H9 (cell line): Measurements from ENCODE around the gene GOLGA8O. TPM values are rescaled to one million over a fixed set of nuclear protein-coding genes. Genes with fewer than 3 reads are reported as not detected.
"Not testable (repeated sequence)": the region's sequence is repeated elsewhere in the genome, so short reads cannot be mapped to it uniquely, and the experiment has no call there.

Source experiments
- DNase-seq: peaks from one replicate; pipeline ENCODE4 v3.0.0-alpha.2; 2017
- H2AFZ ChIP-seq: one replicate; pipeline ENCODE4 v1.6.1; 2013; ENCODE audit warnings: mild to moderate bottlenecking, low read length, control low read depth, moderate library complexity
- H2AK5ac ChIP-seq: 2 replicates; pipeline ENCODE4 v1.6.1; 2013; ENCODE audit warnings: low read length, control low read depth, mixed read lengths; ENCODE audit not compliant: insufficient read length
- H2BK120ac ChIP-seq: one replicate; pipeline ENCODE4 v1.6.1; 2013; ENCODE audit warnings: low read depth, mild to moderate bottlenecking, low read length, control low read depth, inconsistent platforms; ENCODE audit not compliant: poor library complexity, severe bottlenecking
- H2BK12ac ChIP-seq: 2 replicates; pipeline ENCODE4 v1.6.1; 2013; ENCODE audit warnings: low read length, control low read depth, mixed read lengths, low read depth; ENCODE audit not compliant: insufficient read length
- H2BK15ac ChIP-seq: 2 replicates; pipeline ENCODE4 v1.6.1; 2013; ENCODE audit warnings: low read depth, low read length, control low read depth
- H2BK20ac ChIP-seq: one replicate; pipeline ENCODE4 v1.6.1; 2013; ENCODE audit warnings: low read depth, mild to moderate bottlenecking, low read length, control low read depth, inconsistent platforms; ENCODE audit not compliant: poor library complexity, severe bottlenecking
- H2BK5ac ChIP-seq: 2 replicates; pipeline ENCODE4 v1.6.1; 2013; ENCODE audit warnings: low read length, control low read depth, mixed read lengths; ENCODE audit not compliant: insufficient read length
- H3K14ac ChIP-seq: 2 replicates; pipeline ENCODE4 v1.6.1; 2013; ENCODE audit warnings: low read length, control low read depth; ENCODE audit not compliant: insufficient read depth
- H3K18ac ChIP-seq: 2 replicates; pipeline ENCODE4 v1.6.1; 2013; ENCODE audit warnings: low read depth, mild to moderate bottlenecking, mixed read lengths, low read length, control low read depth; ENCODE audit not compliant: insufficient read length
- H3K23ac ChIP-seq: 2 replicates; pipeline ENCODE4 v1.6.1; 2013; ENCODE audit warnings: low read length, control low read depth, mixed read lengths, low read depth; ENCODE audit not compliant: insufficient read length
- H3K23me2 ChIP-seq: 2 replicates; pipeline ENCODE4 v1.6.1; 2013; ENCODE audit warnings: low read depth, mild to moderate bottlenecking, mixed read lengths, low read length, control low read depth; ENCODE audit not compliant: insufficient read length, poor library complexity, severe bottlenecking
- H3K27ac ChIP-seq: 2 replicates; pipeline ENCODE4 v1.5.1; 2013; ENCODE audit warnings: low read length, control low read depth, mixed read lengths, low read depth; ENCODE audit not compliant: insufficient read length
- H3K27me3 ChIP-seq: 2 replicates; pipeline ENCODE4 v1.6.1; 2013; ENCODE audit warnings: low read length, control low read depth, inconsistent platforms; ENCODE audit not compliant: insufficient read depth
- H3K4ac ChIP-seq: 2 replicates; pipeline ENCODE4 v1.6.1; 2013; ENCODE audit warnings: low read depth, mild to moderate bottlenecking, control low read depth, inconsistent platforms, low read length, moderate library complexity
- H3K4me1 ChIP-seq: 2 replicates; pipeline ENCODE4 v1.6.1; 2013; ENCODE audit warnings: low read length, control low read depth, inconsistent platforms; ENCODE audit not compliant: insufficient read depth
- H3K4me2 ChIP-seq: 2 replicates; pipeline ENCODE4 v1.6.1; 2013; ENCODE audit warnings: low read length, control low read depth, mixed read lengths; ENCODE audit not compliant: insufficient read length, insufficient read depth
- H3K56ac ChIP-seq: 2 replicates; pipeline ENCODE4 v1.6.1; 2013; ENCODE audit warnings: low read depth, mild to moderate bottlenecking, mixed read lengths, low read length, control low read depth; ENCODE audit not compliant: insufficient read length
- H3K79me1 ChIP-seq: 2 replicates; pipeline ENCODE4 v1.6.1; 2013; ENCODE audit warnings: low read depth, mild to moderate bottlenecking, moderate library complexity, low read length, control low read depth, inconsistent platforms; ENCODE audit not compliant: insufficient read depth, poor library complexity, severe bottlenecking
- H3K79me2 ChIP-seq: 2 replicates; pipeline ENCODE4 v1.6.1; 2013; ENCODE audit warnings: low read length, control low read depth, inconsistent platforms; ENCODE audit not compliant: insufficient read depth
- H3K9ac ChIP-seq: 2 replicates; pipeline ENCODE4 v1.6.1; 2013; ENCODE audit warnings: low read length, control low read depth, mixed read lengths; ENCODE audit not compliant: insufficient read length; ENCODE audit errors: extremely low read depth
- H3K9me3 ChIP-seq: one replicate; pipeline ENCODE4 v1.6.1; 2013; ENCODE audit warnings: low read depth, low read length, inconsistent platforms; ENCODE audit not compliant: control insufficient read depth
- H3T11ph ChIP-seq: one replicate; pipeline ENCODE4 v1.6.1; 2013; ENCODE audit warnings: mild to moderate bottlenecking, low read length, control low read depth, inconsistent platforms
- H4K20me1 ChIP-seq: one replicate; pipeline ENCODE4 v1.6.1; 2013; ENCODE audit not compliant: control insufficient read depth, insufficient read length, insufficient read depth
- H4K5ac ChIP-seq: 2 replicates; pipeline ENCODE4 v1.6.1; 2013; ENCODE audit warnings: low read depth, mild to moderate bottlenecking, mixed read lengths, low read length, control low read depth; ENCODE audit not compliant: insufficient read length
- H4K8ac ChIP-seq: replicated peaks from 2 replicates; pipeline ENCODE4 v1.6.1; 2013; ENCODE audit warnings: low read length, control low read depth, mixed read lengths, low read depth; ENCODE audit not compliant: insufficient read length
- H4K91ac ChIP-seq: 2 replicates; pipeline ENCODE4 v1.6.1; 2013; ENCODE audit warnings: low read depth, mild to moderate bottlenecking, moderate library complexity, mixed read lengths, low read length, control low read depth; ENCODE audit not compliant: insufficient read length
- H3K27ac Mint-ChIP-seq, 3 experiments: 2 replicates in 2 of 3; 3 replicates in 1 of 3; pipeline ENCODE4 v1.8.0; 2020 to 2021; ENCODE audit warnings: mixed read lengths in 3 of 3, mild to moderate bottlenecking in 1 of 3, moderate library complexity in 1 of 3
- H3K27me3 Mint-ChIP-seq: 2 replicates; pipeline ENCODE4 v1.8.0; 2021; ENCODE audit warnings: low read depth, mild to moderate bottlenecking, moderate library complexity, mixed read lengths
- H3K36me3 Mint-ChIP-seq, 3 experiments: 2 replicates in 2 of 3; 3 replicates in 1 of 3; pipeline ENCODE4 v1.8.0; 2020 to 2021; ENCODE audit warnings: low read depth in 3 of 3, mixed read lengths in 3 of 3; ENCODE audit not compliant: insufficient read depth in 1 of 3
- H3K4me1 Mint-ChIP-seq, 2 experiments: 2 replicates each; pipeline ENCODE4 v1.8.0; 2020; ENCODE audit warnings: mixed read lengths in 2 of 2
- H3K4me3 Mint-ChIP-seq, 2 experiments: 2 replicates in 1 of 2; 3 replicates in 1 of 2; pipeline ENCODE4 v1.8.0; 2020 to 2021; ENCODE audit warnings: mild to moderate bottlenecking in 2 of 2, mixed read lengths in 2 of 2, moderate library complexity in 1 of 2
- H3K9me3 Mint-ChIP-seq, 2 experiments: 2 replicates in 1 of 2; 3 replicates in 1 of 2; pipeline ENCODE4 v1.8.0; 2020; ENCODE audit warnings: mild to moderate bottlenecking in 2 of 2, mixed read lengths in 2 of 2, moderate library complexity in 1 of 2
- WGBS: extraction: QIAGEN DNeasy Blood & Tissue Kit; methylation state at CpG from one replicate; pipeline ENCODE4 v1.1.7; 2013; ENCODE audit warnings: missing lambda C conversion rate, low lambda C conversion rate, mixed read lengths; ENCODE audit not compliant: insufficient read length; ENCODE audit errors: extremely low coverage; 5-methylcytosine and 5-hydroxymethylcytosine counted together
- total RNA-seq: library from RNA; stranded (reverse); gene quantifications from 2 replicates; pipeline ENCODE4 v1.2.1, GENCODE V29; 2021

Gene GOLGA8O
- total RNA-seq, 1 experiment from 2014 or later = not detected

DNA sequence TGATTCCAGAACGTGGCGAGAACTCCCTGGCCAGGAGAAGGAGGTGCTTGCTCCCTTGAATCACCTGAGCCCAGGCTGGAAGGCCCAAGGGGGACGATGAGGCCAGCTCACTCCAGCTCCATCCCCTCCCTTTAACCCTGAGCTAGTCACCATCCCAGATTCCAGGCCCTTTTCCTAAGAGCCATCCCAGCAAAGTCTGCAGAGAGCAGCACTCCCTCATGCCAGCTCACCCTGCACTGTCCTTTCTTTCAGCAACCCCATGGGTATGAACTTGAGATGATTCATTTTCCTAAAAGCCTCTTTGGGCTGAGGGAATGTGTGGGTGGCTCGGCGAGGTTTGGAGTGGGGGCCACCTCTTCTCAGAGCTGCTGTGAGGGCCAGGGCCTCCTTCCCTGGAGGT lies 26.2 kb upstream of the GOLGA8O start:
- H3K56ac ChIP-seq, H3K4me1 Mint-ChIP-seq, H4K20me1 ChIP-seq, H2BK20ac ChIP-seq, H3K27ac Mint-ChIP-seq, H2AK5ac ChIP-seq, H2BK120ac ChIP-seq, H3K4me2 ChIP-seq, H3K79me2 ChIP-seq, H2BK5ac ChIP-seq, H3K4me1 ChIP-seq, H3K9ac ChIP-seq, H4K8ac ChIP-seq, DNase-seq, H3K23me2 ChIP-seq, H3K36me3 Mint-ChIP-seq, H3K27me3 Mint-ChIP-seq, H2BK15ac ChIP-seq, H3K9me3 ChIP-seq, H4K91ac ChIP-seq, H4K5ac ChIP-seq, H3K14ac ChIP-seq, H3K27ac ChIP-seq, H2BK12ac ChIP-seq, H3K79me1 ChIP-seq, H3K27me3 ChIP-seq, H3K4me3 Mint-ChIP-seq, H3K18ac ChIP-seq, H3T11ph ChIP-seq, H3K23ac ChIP-seq, H2AFZ ChIP-seq, H3K9me3 Mint-ChIP-seq, H3K4ac ChIP-seq: not testable (repeated sequence)
- no CpG with 5 or more reads among the region's 5 CpGs for WGBS

DNA sequence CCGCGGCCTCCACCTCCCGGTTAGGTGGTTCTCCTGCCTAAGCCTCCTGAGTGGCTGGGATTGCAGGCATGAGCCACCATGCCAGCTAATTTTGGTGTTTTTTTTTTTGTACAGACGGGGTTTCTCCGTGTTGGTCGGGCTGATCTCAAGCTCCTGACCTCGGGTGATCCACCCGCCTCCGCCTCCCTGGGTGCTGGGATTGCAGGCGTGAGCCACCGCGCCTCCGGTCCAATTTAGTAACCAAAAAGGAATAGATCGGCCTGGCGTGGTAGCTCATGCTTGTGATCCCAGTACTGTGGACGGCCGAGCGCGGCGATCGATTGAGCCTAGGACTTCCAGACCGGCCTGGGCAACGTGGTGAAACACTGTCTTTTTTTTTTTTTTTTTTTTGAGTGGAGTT lies 12.6 kb upstream of the GOLGA8O start:
- H2BK5ac ChIP-seq, H3K23me2 ChIP-seq, H3K27me3 ChIP-seq, H4K91ac ChIP-seq, H3K18ac ChIP-seq, H3K27ac Mint-ChIP-seq, H3K27me3 Mint-ChIP-seq, H3K4me1 Mint-ChIP-seq, H3T11ph ChIP-seq, H3K36me3 Mint-ChIP-seq, H3K9ac ChIP-seq, H2BK12ac ChIP-seq, H2BK20ac ChIP-seq, H4K8ac ChIP-seq, DNase-seq, H2AK5ac ChIP-seq, H3K4me1 ChIP-seq, H3K79me1 ChIP-seq, H3K14ac ChIP-seq, H3K79me2 ChIP-seq, H4K5ac ChIP-seq, H2BK15ac ChIP-seq, H3K9me3 Mint-ChIP-seq, H3K56ac ChIP-seq, H2AFZ ChIP-seq, H4K20me1 ChIP-seq, H3K27ac ChIP-seq, H3K4me2 ChIP-seq, H3K4me3 Mint-ChIP-seq, H3K9me3 ChIP-seq, H3K23ac ChIP-seq, H2BK120ac ChIP-seq, H3K4ac ChIP-seq: not testable (repeated sequence)
- no CpG with 5 or more reads among the region's 23 CpGs for WGBS
